H1 (cell line): Measurements from ENCODE around the gene DYRK2. TPM values are rescaled to one million over a fixed set of nuclear protein-coding genes. Genes with fewer than 3 reads are reported as not detected.

ENCODE experiments used
- CTCF ChIA-PET: fragments of 300-600 bp; sonication (Branson Sonifier 250); formaldehyde crosslinking; loops from one replicate; lab custom pipeline; 2021; ENCODE audit not compliant: partially characterized antibody; lab: Charles Lee
- POLR2A ChIA-PET: fragments of 300-600 bp; sonication (Branson Sonifier 250); formaldehyde crosslinking; loops from one replicate; lab custom pipeline; 2021; ENCODE audit warnings: inconsistent platforms; ENCODE audit not compliant: partially characterized antibody; lab: Charles Lee
- DNase-seq, 2 experiments: peaks; one replicate each; pipeline versions ENCODE4 v3.0.0 to v3.0.0-alpha.2; 2010 to 2022; ENCODE audit warnings: low spot score in 2 of 2, low read depth in 1 of 2, mixed read lengths in 1 of 2
- FAIRE-seq: peaks from 2 replicates; lab custom pipeline; 2011; peaks lifted over from hg19 to GRCh38; lab: Jason Lieb, UNC
- H2AFZ ChIP-seq: 2 replicates; pipeline ENCODE4 v1.8.1; 2012; ENCODE audit warnings: low read length, inconsistent platforms
- H2AK5ac ChIP-seq: 2 replicates; pipeline ENCODE4 v1.6.1; 2013; ENCODE audit warnings: low read depth, low read length
- H2BK120ac ChIP-seq: replicated peaks from 2 replicates; pipeline ENCODE3; 2013; ENCODE audit warnings: low read depth, low read length, inconsistent platforms
- H2BK12ac ChIP-seq: 2 replicates; pipeline ENCODE4 v1.6.1; 2013; ENCODE audit warnings: low read depth, low read length
- H2BK15ac ChIP-seq: 2 replicates; pipeline ENCODE4 v1.6.1; 2013; ENCODE audit warnings: low read length
- H2BK20ac ChIP-seq: 2 replicates; pipeline ENCODE4 v1.6.1; 2013; ENCODE audit warnings: low read length
- H2BK5ac ChIP-seq: 2 replicates; pipeline ENCODE4 v1.6.1; 2013; ENCODE audit warnings: low read depth, low read length
- H3K14ac ChIP-seq: 2 replicates; pipeline ENCODE4 v1.6.1; 2013; ENCODE audit warnings: inconsistent platforms; ENCODE audit not compliant: insufficient read length
- H3K18ac ChIP-seq: 2 replicates; pipeline ENCODE4 v1.6.1; 2013; ENCODE audit warnings: low read length; ENCODE audit errors: extremely low read depth
- H3K23ac ChIP-seq: 2 replicates; pipeline ENCODE4 v1.6.1; 2013; ENCODE audit warnings: inconsistent platforms; ENCODE audit not compliant: insufficient read length
- H3K23me2 ChIP-seq: 2 replicates; pipeline ENCODE4 v1.6.1; 2013; ENCODE audit warnings: low read depth, low read length
- H3K27ac ChIP-seq: 2 replicates; pipeline ENCODE4 v1.6.1; 2011; ENCODE audit warnings: low read depth, low read length, inconsistent platforms
- H3K27me3 ChIP-seq, 4 experiments: replicated peaks in 1 of 4; 1 replicate in 1 of 4; 2 replicates in 3 of 4; pipeline versions ENCODE4 v1.6.1 to v1.8.1; 2011 to 2013; ENCODE audit warnings: low read length in 3 of 4, mild to moderate bottlenecking in 3 of 4, inconsistent platforms in 2 of 4, mixed read lengths in 2 of 4, moderate library complexity in 1 of 4; ENCODE audit not compliant: control insufficient read depth in 3 of 4, insufficient read depth in 3 of 4; ENCODE audit errors: extremely low read depth in 1 of 4
- H3K36me3 ChIP-seq, 4 experiments: 2 replicates each; pipeline versions ENCODE4 v1.6.1 to v1.8.1; 2011 to 2013; ENCODE audit warnings: mild to moderate bottlenecking in 4 of 4, low read length in 3 of 4, moderate library complexity in 2 of 4, control low read depth in 1 of 4, inconsistent platforms in 1 of 4; ENCODE audit not compliant: insufficient read depth in 4 of 4, control insufficient read depth in 2 of 4
- H3K4ac ChIP-seq: replicated peaks from 2 replicates; pipeline ENCODE3; 2013; ENCODE audit warnings: low read length, low read depth, mixed read lengths, inconsistent platforms; ENCODE audit not compliant: insufficient read length
- H3K4me1 ChIP-seq, 4 experiments: replicated peaks in 1 of 4; 1 replicate in 1 of 4; 2 replicates in 3 of 4; pipeline versions ENCODE4 v1.6.1 to v1.8.1; 2011 to 2013; ENCODE audit warnings: low read length in 3 of 4, inconsistent platforms in 2 of 4, mixed read lengths in 1 of 4; ENCODE audit not compliant: insufficient read depth in 4 of 4, control insufficient read depth in 3 of 4
- H3K4me2 ChIP-seq, 2 experiments: 2 replicates each; pipeline versions ENCODE4 v1.6.1 to v1.8.1; 2011 to 2013; ENCODE audit warnings: low read depth in 2 of 2, low read length in 2 of 2, control low read depth in 1 of 2, inconsistent platforms in 1 of 2, mild to moderate bottlenecking in 1 of 2; ENCODE audit not compliant: insufficient read depth in 1 of 2
- H3K4me3 ChIP-seq, 4 experiments: fragments of 200-600, 300-600 bp in 1 of 4; sonication (generic), shearing (Covaris generic), sonication (Bioruptor Twin) in 1 of 4; 2 replicates each; pipeline versions ENCODE4 v1.5.1 to v1.8.1; 2011 to 2016; ENCODE audit warnings: low read length in 4 of 4, low read depth in 3 of 4, control low read depth in 2 of 4, inconsistent platforms in 2 of 4, mild to moderate bottlenecking in 2 of 4, mixed read lengths in 1 of 4, moderate library complexity in 1 of 4; ENCODE audit not compliant: insufficient read depth in 2 of 4; ENCODE audit errors: extremely low read depth in 1 of 4
- H3K56ac ChIP-seq: replicated peaks from 2 replicates; pipeline ENCODE3; 2013; ENCODE audit warnings: low read depth, mild to moderate bottlenecking, mixed read lengths, low read length, inconsistent platforms; ENCODE audit not compliant: insufficient read length
- H3K79me1 ChIP-seq: 2 replicates; pipeline ENCODE4 v1.6.1; 2013; ENCODE audit warnings: low read depth, low read length, control low read depth
- H3K79me2 ChIP-seq, 2 experiments: 2 replicates each; pipeline versions ENCODE4 v1.6.1 to v1.8.1; 2012 to 2013; ENCODE audit warnings: low read length in 2 of 2, mild to moderate bottlenecking in 2 of 2, inconsistent platforms in 1 of 2; ENCODE audit not compliant: insufficient read depth in 2 of 2, control insufficient read depth in 1 of 2
- H3K9ac ChIP-seq, 4 experiments: replicated peaks in 1 of 4; 1 replicate in 1 of 4; 2 replicates in 3 of 4; pipeline versions ENCODE4 v1.6.1 to v1.8.1; 2011 to 2013; ENCODE audit warnings: low read depth in 3 of 4, low read length in 3 of 4, control low read depth in 2 of 4, mild to moderate bottlenecking in 2 of 4, moderate library complexity in 2 of 4, inconsistent platforms in 1 of 4; ENCODE audit errors: extremely low read depth in 1 of 4
- H3K9me3 ChIP-seq, 2 experiments: 2 replicates each; pipeline versions ENCODE4 v1.6.1 to v1.8.1; 2012 to 2013; ENCODE audit warnings: mild to moderate bottlenecking in 2 of 2, moderate library complexity in 2 of 2, control low read depth in 1 of 2, inconsistent platforms in 1 of 2, low read depth in 1 of 2, low read length in 1 of 2, mixed read lengths in 1 of 2; ENCODE audit not compliant: insufficient read depth in 2 of 2
- H4K20me1 ChIP-seq, 2 experiments: replicated peaks in 1 of 2; 2 replicates each; pipeline versions ENCODE3 to v1.8.1; 2011 to 2013; ENCODE audit warnings: inconsistent platforms in 2 of 2, low read length in 2 of 2, mild to moderate bottlenecking in 1 of 2; ENCODE audit not compliant: insufficient read depth in 2 of 2, control insufficient read depth in 1 of 2
- H4K5ac ChIP-seq: 2 replicates; pipeline ENCODE4 v1.6.1; 2013; ENCODE audit warnings: low read length, low read depth, mixed read lengths, inconsistent platforms; ENCODE audit not compliant: insufficient read length
- H4K8ac ChIP-seq: 2 replicates; pipeline ENCODE4 v1.8.0; 2013; ENCODE audit warnings: mild to moderate bottlenecking, moderate library complexity, low read length, inconsistent platforms; ENCODE audit not compliant: insufficient read depth; ENCODE audit errors: extremely low read depth
- H4K91ac ChIP-seq: replicated peaks from 2 replicates; pipeline ENCODE3; 2013; ENCODE audit warnings: low read length, mixed read lengths, inconsistent platforms; ENCODE audit not compliant: insufficient read length
- BCL11A ChIP-seq, 2 experiments: IDR thresholded peaks; one replicate each; pipeline ENCODE4 v1.6.1; 2011; ENCODE audit warnings: low read depth in 2 of 2, low read length in 2 of 2, mild to moderate bottlenecking in 2 of 2
- GABPA ChIP-seq: IDR thresholded peaks from 2 replicates; pipeline ENCODE4 v1.6.1; 2011; ENCODE audit warnings: mild to moderate bottlenecking, low read length, moderate library complexity, borderline replicate concordance; ENCODE audit not compliant: insufficient read depth
- KDM1A ChIP-seq: fragments of 200-600, 300-600 bp; sonication (generic); IDR thresholded peaks from 2 replicates; pipeline ENCODE4 v1.7.1; 2016; ENCODE audit warnings: mild to moderate bottlenecking, low read length, borderline replicate concordance
- NRF1 ChIP-seq: IDR thresholded peaks from 2 replicates; pipeline ENCODE4 v1.6.1; 2011; ENCODE audit warnings: mild to moderate bottlenecking, low read depth, low read length, improper control_type of control experiment
- RBBP5 ChIP-seq: IDR thresholded peaks from 2 replicates; pipeline ENCODE4 v1.7.1; 2012; ENCODE audit warnings: low read depth, mild to moderate bottlenecking, inconsistent platforms, low read length, moderate library complexity, borderline replicate concordance
- SIX5 ChIP-seq: IDR thresholded peaks from 2 replicates; pipeline ENCODE4 v1.6.1; 2011; ENCODE audit warnings: mild to moderate bottlenecking, low read depth, low read length
- SP4 ChIP-seq: IDR thresholded peaks from 2 replicates; pipeline ENCODE4 v1.6.1; 2012; ENCODE audit warnings: low read length, inconsistent platforms
- SRF ChIP-seq: IDR thresholded peaks from 2 replicates; pipeline ENCODE4 v1.6.1; 2011; ENCODE audit warnings: mild to moderate bottlenecking, low read depth, low read length, moderate library complexity
- TCF12 ChIP-seq: IDR thresholded peaks from 2 replicates; pipeline ENCODE4 v1.6.1; 2011; ENCODE audit warnings: low read depth, mild to moderate bottlenecking, low read length
- WGBS, 2 experiments: shearing (Covaris generic) in 1 of 2; methylation state at CpG; one replicate each; pipeline versions ENCODE4 v1.1.6 to v1.1.7; 2013 to 2015; ENCODE audit warnings: low lambda C conversion rate in 2 of 2, mixed read lengths in 2 of 2, inconsistent platforms in 1 of 2, low coverage in 1 of 2, missing lambda C conversion rate in 1 of 2; ENCODE audit not compliant: insufficient replicate concordance in 2 of 2, insufficient coverage in 1 of 2, insufficient read length in 1 of 2; ENCODE audit errors: extremely low coverage in 1 of 2, missing lambda C conversion rate in 1 of 2; 5-methylcytosine and 5-hydroxymethylcytosine counted together
- polyA plus RNA-seq, 7 experiments: library from polyadenylated mRNA; depleted of rRNA in 3 of 7; stranded (reverse) in 5 of 7; unstranded in 2 of 7; fragments of >200 nt in 5 of 7; fragments of 200-250 nt in 2 of 7; gene quantifications; 1 replicate in 5 of 7; 2 replicates in 1 of 7; 4 replicates in 1 of 7; pipeline versions ENCODE4 v1.2.1 to v1.2.3, GENCODE V29; 2011 to 2013; ENCODE audit warnings: missing spikeins in 2 of 7, mixed read lengths in 2 of 7
- total RNA-seq: library from RNA; stranded (reverse); fragmentation: NEBNext Ultra II Directional; extraction: Animal tissue kit (Norgen Biotek cat#: 25700); gene quantifications from 2 replicates; pipeline ENCODE4 v1.2.1, GENCODE V29; 2021

The DYRK2 gene
- total and polyA plus RNA-seq, 2 of the 8 experiments (the other 6 are each of a cell fraction or from before 2014, with no cell fraction given) = 11.2 to 31.6 TPM

DNA sequence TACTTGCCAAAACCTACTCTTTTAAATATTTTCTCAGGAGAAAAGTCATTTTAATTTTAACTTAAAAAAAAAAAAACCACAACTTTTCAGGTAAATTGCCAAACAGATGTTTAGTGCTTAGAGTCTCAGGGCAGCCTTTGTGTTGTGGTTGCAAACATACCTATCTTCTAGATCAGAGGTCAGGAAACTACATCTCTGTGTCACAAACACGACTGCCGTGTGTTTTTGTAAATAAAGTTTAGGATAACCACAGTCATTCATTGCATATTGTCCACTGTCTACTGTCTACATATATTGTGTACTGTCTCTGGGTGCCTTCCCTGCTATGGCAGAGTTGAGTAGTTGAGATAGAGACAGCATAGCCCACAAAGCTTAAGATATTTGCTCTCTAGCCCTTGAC is 48.9 kb downstream of the DYRK2 start:
- no peaks in the 10 kb centered on the region for H3K36me3 ChIP-seq
- H3K18ac ChIP-seq = no peak overlapping the region
- no peaks in the 10 kb centered on the region for H3K4me1 ChIP-seq
- no peaks in the 10 kb centered on the region; the same call in 1 of the 2 replicates for H3K23me2 ChIP-seq
- no peak overlapping the region for H3K27ac ChIP-seq
- no peak overlapping the region for H4K8ac ChIP-seq
- no peaks in the 10 kb centered on the region for H3K79me1 ChIP-seq
- H2BK5ac ChIP-seq = no peak overlapping the region
- no peak overlapping the region for H2AK5ac ChIP-seq
- H3K27me3 ChIP-seq = no peaks in the 10 kb centered on the region; a peak in 1 of 7 replicates
- H3K9ac ChIP-seq = no peak overlapping the region
- WGBS, 2 experiments = 90% methylated on average over 2 of the region's 2 CpGs; no CpG with 5 or more reads in 1 of the 2 experiments
- H3K4me2 ChIP-seq = no peak overlapping the region
- no peak overlapping the region for H2BK120ac ChIP-seq
- H3K9me3 ChIP-seq = no peaks in the 10 kb centered on the region
- H3K4me3 ChIP-seq = no peak overlapping the region
- H2BK12ac ChIP-seq = no peak overlapping the region
- H2BK20ac ChIP-seq = no peak overlapping the region
- H2AFZ ChIP-seq = no peak overlapping the region
- no peak overlapping the region for H3K23ac ChIP-seq
- ChIA-PET CTCF (no interaction called here), POLR2A (no interaction called here)
- DNase-seq (no peak), FAIRE-seq (no peak)
- H4K91ac ChIP-seq = no peak overlapping the region
- no peaks in the 10 kb centered on the region for H4K20me1 ChIP-seq
- H3K4ac ChIP-seq = no peak overlapping the region
- no peak overlapping the region for H4K5ac ChIP-seq
- H3K56ac ChIP-seq = no peak overlapping the region
- H3K14ac ChIP-seq = no peak overlapping the region
- H3K79me2 ChIP-seq = no peaks in the 10 kb centered on the region
- H2BK15ac ChIP-seq = no peak overlapping the region
- TF ChIP-seq SRF (no peak), RBBP5 (no peak), TCF12 (no peak), GABPA (no peak), KDM1A (no peak), BCL11A (IDR thresholded peaks at IDR 0.05; ENCODE audit: low read depth in 2 of 2, low read length in 2 of 2) (no peak), SP4 (no peak), SIX5 (no peak), NRF1 (no peak)
